Endothelial cell of hepatic sinusoid (primary cell): ENCODE data around the gene LCN10.
"Not testable (repeated sequence)": the region's sequence is repeated elsewhere in the genome, so short reads cannot be mapped to it uniquely, and the experiment has no call there.

ENCODE experiments used
- in situ Hi-C: cut with HindIII; loops from 2 replicates; pipeline ENCODE4 v1.10.0; 2017; ENCODE audit warnings: low sequenced_read_pairs

LCN10 gene

DNA sequence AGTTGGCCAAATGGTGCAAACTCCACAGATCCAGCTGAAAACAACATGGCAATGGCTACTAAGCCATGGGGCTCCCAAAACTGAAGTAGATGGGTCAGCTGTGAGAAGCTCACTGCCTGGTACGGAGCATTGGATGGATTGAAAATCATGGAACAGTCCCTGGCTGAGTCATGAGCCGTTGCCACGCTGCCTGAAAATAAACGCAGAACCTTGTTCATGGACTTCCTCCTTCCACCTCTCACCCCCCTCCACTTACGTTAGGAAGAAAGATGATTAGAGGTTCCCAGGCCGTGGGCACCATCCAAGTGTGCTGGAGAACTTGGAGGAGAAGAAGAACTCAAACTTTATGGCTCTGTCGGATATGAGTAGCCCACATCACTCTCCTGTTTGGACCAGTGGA, 37.2 kb downstream of the LCN10 start:
- in situ Hi-C loops = no loop called here

DNA sequence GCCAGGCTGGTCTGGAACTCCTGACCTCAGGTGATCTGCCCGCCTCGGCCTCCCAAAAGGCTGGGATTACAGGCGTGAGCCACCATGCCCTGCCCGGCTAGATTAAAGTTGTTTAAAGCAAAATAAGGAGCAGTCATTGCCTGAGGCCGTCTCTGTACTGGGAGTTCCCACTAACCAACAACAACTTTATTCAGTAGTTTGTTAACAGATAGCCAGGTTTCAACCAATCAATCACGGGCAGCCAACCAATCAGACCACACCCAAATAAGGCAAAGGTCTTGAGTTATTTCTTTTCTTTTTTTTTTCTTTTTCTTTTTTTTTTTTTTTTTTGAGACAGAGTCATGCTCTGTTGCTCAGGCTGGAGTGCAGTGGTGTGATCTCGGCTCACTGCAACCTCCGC, 38.0 kb downstream of the LCN10 start:
- in situ Hi-C loops = not testable (repeated sequence)

DNA sequence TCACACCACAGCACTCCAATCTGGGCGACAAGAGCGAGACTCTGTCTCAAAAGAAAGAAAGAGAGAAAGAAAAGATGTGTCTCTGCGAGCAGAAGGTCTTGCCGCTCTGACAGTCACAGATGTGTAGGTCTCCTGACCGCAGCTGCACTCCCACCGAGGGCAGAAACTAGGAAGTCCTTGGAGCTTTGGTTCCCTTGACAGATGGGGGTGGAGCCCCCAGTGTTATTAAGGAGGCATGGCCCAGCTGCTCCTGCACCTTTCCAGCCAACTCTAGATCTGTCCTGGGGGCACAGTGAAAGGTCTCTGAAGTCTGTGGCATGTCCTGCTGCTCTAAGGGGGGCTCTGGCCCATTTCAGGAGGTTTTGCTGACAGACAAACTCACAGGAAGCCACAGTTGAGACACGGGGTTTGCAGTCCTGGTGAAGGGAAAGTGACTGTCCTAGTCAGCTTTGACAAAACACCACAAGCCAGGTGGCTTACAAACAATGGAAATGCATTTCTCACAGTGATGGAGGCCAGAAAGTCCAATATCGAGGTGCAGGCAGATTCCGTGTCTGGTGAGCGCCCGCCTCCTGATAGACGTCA, 39.4 kb downstream of the LCN10 start:
- in situ Hi-C loops = no loop called here

DNA sequence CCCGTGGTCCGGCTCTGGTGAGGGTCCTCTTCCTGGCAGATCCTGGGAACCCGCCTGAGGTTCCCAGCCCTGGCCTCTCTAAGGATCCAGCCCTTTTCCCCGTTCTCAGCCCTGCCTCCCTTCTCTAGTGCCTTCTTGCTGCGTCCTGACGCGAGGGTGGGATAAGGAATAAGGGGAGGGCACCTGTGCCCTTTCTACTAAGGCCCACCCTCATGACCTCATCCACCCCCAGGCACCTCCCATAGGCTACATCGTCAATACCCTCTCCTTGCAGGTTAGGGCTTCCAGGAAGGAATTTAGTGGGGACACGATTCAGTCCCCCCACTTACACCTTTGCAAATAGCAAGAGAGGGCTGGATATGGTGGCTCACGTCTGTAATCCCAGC, 41.1 kb downstream of the LCN10 start:
- in situ Hi-C loops = no loop called here

DNA sequence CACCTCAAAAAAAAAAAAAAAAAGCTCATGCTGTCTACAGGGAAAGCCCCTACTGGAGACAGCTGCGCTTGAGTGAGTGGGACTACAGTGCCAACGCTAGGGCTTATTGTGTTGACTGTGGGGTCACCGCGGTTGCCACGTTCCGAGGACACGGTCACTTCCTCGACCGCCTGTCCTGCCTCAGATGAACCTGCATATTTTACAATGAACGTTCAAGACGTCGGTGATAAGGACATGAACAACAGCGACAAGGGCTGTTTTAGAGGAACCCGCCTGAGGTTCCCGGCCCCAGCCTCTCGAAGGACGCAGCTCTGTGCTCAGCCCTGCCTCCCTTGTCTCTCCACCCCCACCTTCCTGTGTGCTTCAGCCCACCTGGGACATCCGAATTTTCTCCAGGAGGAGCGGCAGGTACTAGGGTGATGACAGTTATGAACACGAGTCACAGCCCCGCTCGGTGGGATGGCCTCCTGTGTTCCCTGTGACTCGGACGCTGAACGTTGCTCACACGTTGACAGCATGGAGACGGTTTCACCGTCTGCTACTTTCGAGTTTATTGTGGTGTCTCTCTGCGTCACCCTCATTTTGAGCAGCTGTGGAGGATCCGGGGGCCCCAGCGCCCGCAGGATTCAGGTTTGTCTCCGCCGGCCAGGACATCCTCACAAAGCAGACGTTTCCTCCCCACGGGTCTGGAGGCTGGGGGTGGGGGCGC, 41.6 kb downstream of the LCN10 start:
- in situ Hi-C loops = no loop called here

DNA sequence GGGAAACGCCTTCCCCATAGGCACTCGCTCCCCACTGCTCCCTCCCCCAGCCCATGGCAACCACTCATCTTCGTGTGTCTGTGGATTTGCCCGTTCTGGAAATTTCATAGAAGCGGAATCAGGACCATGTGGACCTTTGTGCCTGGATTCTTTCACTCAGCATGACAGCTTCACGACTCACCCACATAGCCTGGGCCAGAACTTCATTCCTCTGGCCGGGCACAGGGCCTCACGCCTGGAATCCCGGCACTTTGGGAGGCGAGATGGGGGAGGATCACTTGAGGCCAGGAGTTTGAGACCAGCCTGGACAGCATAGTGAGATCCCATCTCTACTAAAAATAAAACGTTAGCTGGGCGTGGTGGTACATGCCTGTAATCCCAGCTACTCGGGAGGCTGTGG, 42.4 kb downstream of the LCN10 start:
- in situ Hi-C loops = no loop called here

DNA sequence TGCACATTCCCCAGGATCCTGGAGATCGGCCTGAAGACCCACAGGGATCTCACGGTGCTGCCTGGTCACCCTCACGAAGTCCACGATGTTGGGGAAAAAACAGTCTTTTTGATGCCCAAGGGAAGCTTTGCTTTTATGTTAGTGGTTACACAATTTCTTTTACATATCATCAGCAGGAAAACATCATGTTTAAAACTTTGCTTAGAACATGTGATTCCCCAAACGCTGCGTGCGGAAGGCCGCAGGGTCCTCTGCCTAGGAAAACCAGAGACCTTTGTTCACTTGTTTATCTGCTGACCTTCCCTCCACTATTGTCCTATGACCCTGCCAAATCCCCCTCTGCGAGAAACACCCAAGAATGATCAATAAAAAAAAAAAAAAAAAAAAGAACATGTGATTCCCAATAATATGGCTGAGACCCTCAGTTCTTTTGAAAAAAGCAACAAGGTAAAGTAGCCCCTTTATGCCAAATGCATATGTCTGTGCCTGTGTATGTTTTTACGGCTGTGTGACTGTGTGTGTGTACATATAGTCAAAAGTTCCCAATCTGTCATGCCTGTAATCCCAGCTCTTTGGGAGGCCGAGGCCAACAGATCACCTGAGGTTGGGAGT, 44.0 kb downstream of the LCN10 start:
- in situ Hi-C loops = no loop called here

DNA sequence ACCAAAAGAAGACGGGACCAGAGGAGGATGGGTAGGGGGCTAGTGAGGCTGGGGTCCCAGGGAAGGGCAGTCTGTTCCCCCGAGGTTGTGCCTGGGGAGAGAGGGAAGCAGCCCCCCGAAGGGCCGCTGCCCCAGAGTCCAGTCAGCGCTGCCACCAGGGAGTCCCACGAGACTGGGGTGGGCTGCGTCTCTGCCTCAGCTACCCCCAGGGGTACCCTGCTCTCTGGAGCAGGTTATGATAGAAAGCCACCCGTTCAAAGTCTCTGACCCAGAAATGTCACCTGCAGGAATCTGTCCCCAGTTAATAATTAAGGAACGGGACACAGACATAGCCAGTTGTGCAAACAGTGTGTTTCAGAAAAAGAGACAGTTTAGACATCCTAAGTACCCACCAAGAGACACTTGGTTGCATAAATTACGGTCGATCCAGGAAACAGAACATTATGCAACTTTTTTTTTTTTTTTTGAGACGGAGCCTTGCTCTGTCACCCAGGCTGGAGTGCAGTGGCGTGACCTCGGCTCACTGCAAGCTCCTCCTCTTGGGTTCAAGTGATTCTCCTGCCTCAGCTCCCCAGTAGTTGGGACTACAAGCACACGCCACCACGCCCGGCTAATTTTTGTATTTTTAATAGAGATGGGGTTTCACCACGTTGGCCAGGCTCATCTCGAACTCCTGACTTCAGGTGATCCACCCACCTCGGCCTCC, 44.8 kb downstream of the LCN10 start:
- in situ Hi-C loops = no loop called here

DNA sequence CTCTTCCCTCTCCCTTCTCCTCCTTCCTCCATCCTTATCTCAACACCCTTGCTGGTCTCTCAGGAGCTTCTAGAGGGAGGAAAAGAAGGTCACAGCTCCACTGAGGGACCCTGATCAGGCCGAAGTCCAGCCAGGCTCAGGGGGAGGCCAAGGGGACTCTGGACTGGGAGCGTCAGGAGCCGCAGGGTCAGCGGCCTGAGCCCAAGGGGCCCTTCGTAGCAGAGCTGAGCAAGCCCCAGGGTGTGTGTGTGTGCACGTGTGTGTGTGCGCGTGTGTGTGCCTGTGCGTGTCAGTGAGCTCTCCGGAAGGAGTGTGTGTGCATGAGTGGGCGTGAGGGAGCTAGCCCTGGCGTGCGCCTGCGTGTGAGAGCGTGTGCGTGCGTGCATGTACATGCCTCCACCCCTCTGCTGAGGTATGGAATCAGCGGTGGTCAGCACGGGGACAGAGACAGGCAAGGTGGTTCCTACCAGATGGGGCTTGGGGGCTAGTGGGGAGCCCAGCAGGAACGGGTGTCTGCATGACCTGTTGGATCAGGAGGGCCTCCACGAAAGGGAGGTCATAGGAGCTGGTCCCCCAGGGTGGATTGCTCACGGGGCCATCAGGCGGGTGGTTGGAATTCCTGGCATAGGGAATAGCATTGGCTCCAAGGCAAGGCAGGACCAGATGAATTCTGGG, 45.5 kb downstream of the LCN10 start:
- in situ Hi-C loops = no loop called here

DNA sequence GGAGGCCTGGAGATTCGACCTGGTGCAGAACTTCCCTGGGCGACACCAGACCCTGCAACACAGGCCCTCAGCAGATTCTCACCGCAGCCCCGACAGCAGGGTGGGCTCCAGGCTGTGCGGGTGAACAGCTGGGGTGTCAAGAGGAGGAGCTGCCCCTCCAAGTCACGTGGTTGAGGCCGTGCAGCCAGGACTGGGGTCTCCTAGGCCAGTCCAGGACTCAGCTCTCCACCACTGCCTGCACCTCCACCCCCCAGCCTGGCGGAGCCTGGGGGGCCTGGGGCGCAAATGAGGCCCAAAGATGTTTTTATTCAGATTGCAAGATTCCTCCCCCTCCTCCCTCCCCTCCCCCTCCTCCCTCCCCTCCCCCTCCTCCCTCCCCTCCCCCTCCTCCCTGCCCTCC, 46.2 kb downstream of the LCN10 start:
- in situ Hi-C loops = no loop called here

DNA sequence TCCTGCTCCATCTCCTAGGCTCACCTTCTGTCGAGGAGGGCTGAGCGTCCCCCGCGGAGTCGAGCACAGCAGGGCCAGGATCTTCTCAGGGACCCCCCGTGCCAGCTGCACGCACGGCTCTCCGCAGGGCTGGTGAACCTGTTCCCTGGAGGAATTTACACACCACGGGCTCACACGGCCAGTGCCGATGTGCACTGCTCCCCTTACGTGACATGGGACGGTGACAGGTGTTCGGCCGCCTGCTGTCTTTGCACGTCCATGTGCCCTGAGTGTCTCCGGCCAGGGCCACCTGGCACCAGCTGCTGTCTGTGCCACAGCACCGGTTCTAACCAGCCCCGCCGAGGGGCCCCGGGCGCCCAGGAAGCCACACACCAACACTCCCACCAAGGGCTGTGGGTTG, 46.8 kb downstream of the LCN10 start:
- in situ Hi-C loops = no loop called here

DNA sequence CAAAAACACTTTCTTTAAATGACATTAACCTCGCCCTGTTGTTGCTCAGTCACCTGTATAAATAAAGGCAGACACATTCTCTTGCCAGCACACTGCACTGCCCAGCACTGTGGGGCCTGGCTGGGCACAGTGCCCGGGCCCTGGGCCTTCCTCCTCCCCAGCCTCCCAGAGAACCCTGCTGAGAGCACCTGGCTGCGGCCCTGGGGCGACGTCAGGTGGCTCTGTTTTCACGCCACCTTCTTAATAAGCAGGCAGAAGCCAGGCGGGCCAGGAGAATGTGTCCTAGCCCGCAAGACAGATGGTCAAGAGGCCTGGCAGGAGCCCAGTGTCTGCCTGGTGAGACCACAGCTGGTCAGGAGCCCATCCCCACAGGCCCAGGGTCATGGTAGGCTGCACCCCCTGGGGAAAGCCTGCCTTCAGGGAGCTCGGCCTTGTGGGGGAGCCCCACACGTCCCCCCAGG, 47.3 kb downstream of the LCN10 start:
- in situ Hi-C loops = no loop called here

DNA sequence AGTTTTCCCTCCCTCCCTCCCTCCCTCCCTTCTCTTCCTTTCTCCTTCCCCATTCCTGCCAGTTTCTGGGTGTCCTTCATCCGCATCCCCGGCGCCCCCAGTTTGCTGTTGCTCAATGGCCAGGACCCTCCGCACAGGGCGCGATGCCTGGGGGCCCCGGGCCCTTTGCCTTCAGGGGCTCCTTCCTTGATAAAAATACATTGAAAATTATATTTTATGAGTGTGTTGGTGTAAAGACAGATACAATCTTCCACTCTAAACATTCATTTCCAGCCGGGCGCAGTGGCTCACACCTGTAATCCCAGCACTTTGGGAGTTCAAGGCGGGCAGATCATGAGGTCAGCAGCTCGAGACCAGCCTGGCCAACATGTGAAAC, 47.9 kb downstream of the LCN10 start:
- in situ Hi-C loops = no loop called here

DNA sequence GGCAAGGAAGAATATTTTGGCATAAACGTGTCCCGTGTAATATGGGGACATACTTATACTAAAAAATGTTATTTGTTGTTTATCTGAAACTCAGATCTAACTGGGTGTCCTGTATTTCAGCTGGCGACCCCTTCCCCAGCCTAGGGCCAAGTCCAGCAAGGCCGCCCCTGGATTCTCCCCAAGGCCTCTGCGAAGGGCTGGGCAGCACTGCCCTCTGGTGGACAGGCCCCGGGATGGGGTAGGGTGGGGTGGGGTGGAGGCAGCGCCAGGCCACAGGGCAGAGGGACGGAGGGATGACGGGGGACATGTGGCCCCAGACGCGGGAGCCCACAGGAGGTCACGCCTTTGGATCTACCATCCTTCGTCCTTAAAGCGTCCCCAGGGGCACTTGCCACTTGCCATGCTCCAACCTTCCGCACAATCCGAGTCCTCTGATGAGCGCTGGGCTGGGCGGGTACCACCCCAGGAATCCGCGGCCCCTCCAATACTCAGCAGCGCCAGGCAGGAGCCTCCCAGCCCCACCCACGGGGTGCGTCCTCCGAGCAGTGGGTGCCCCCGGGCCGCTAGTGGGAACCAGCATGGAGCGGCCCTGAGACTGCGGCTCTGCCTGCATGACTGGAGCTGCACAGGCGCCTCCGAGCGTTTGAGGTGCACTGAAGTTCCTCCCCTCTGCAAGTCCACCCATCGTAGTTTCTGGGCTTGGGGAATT, 48.4 kb downstream of the LCN10 start:
- in situ Hi-C loops = no loop called here

DNA sequence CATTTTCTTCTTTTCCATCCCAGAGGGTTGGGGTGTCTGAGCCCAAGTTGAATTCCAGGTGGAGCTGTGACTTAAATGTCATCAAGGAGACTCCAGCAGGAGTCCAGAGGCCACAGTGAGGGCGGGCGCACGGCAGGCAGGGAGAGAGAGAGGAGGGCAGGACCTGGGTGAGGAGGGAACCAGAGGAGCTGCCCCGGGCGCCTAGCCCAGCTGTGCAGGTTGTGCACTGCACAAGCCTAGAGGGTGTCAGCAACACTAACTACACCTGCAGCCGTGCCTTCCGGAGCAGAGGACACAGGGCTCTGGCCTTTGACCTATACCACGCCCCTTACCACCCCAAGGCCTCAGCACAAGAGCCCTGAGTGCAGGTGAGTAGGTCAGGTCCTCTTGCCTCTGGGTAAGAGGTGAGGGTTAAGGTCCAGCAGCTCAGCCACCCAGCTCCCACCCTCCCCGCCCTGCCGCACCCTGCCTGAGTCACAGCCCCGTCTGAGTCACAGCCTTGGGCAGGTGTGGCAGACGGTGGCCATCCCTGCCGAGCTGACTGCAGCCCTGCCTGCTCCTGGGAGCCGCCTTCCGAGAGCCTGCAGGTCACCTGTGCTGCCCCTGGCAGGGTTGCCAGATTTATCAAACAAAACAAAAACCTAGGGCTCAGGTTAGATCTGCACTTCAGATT, 49.1 kb downstream of the LCN10 start:
- in situ Hi-C loops = no loop called here

DNA sequence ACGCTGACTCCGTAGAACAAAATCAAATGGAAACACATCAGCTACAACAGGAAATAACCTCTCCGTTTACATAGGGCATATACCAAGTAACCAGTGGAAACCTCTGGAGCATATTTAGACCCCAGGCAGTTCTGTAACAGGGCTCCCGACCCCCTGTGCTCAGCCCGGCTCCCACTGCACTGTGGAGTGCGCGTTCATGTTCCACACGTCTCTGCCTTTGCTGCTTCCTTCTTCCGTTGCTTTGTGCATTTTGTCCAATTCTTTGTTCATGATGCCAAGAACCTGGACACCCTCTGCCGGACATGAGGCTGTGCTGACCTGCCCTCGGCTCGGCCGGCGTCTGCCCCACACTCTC, 49.6 kb downstream of the LCN10 start:
- in situ Hi-C loops = no loop called here

DNA sequence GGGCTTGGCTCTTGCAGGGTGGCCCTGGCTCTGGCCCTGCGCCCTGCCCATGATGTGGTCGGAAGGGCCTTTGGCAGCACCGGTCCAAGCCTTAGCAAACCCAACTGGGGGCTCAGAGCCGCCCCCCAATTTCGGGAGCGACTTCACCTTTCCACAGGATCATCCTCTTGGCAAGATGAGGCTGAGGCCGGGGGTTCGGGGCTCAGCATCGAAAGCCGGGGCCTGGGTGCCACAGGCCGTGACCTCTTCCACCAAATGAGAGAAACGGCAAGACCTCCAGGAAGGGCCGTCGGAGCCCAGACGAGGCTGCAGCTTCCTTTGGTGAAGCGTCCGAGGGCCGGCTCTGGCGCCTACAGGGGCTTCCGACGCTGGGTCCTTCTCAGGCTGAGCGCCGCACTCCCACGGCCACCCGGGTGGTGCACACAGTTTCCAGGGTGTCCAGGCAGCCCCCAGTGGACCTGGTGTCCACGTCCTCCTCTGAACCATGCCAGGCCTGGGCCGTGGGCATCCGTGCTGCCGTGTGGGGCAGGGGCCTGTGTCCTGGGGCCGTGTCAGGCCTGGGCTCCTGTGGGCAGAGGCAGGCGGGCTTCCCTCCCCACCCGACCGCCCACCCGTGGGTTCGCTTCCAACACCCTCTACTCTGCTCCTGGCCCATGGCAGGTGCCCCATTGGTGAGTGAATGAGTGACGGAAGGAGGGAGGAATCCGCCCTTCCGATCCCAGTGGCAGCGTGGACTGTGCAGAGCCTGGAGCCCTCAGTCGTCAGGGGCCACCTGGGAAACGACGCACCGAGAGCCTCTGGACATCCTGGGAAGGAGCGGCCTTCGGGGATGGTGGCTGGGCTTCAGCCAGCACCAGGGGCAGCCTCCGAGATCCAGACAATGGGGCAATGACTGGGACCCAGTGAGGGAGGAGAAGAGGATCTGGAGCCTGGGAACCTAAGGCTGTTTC, 50.3 kb downstream of the LCN10 start:
- in situ Hi-C loops = no loop called here

DNA sequence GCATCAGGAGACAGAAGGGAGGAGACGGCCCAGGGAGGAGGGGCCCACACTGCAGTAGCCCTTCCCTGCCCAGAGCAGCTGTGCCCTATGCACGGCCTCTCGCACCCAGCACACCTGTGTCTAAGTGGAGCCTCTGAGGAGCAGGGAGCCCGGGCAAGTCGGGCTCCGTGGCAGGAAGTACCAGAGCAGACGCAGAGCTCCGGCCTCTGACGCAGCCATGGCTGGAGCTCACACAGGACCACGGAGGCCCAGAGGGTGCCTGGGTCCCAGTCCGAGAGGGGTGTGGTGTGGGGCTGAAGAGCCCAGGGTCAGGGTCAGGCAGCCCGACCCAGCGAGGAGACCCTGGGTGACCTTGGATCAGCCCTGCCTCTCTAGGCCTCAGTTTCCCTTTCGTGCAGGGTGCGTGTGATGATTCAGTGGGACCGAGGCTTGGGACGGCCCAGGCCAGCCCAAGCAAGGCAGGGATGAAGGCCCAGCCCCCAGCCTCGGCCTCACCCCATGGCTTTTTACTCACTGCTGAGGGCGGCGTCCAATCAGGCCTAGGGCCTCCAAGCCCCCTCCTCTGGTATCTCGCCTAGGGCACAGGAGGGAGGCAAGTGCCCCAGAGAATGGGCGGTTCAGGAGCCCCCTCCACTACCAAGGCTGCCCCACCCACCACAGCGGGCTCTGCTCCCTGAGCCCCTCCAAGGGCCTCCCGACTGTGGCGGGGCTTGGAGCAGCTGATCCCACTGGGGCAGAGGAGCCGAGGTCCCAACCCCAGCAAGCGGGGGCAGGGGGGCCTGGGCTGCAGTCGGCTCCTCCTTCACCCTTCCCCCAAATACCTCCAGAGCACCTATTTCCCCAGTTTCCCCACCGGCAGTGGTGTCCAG, 51.2 kb downstream of the LCN10 start:
- in situ Hi-C loops = no loop called here
